Kidney (tissue), 14 donors: ENCODE measurements around the gene MSANTD1. TPM values are rescaled to one million over a fixed set of nuclear protein-coding genes. Genes with fewer than 3 reads are reported as not detected.

Source experiments
- DNase-seq, 5 donors: peaks; one replicate each; pipeline ENCODE4 v3.0.0-alpha.2; 2013 to 2020
- FAIRE-seq: peaks from 2 replicates; lab custom pipeline; 2012; peaks lifted over from hg19 to GRCh38; lab: Jason Lieb, UNC
- H3K27ac ChIP-seq, 2 donors: one replicate each; pipeline ENCODE4 v1.7.0; 2013; ENCODE audit warnings: low read depth in 2 of 2, low read length in 2 of 2, inconsistent platforms in 1 of 2
- H3K27me3 ChIP-seq: one replicate; pipeline ENCODE4 v1.7.1; 2013; ENCODE audit warnings: low read length, inconsistent platforms; ENCODE audit not compliant: control insufficient read depth, insufficient read depth
- H3K36me3 ChIP-seq, 3 donors: one replicate each; pipeline versions ENCODE4 v1.7.0 to v1.7.1; 2013; ENCODE audit warnings: low read length in 3 of 3, control low read depth in 1 of 3, inconsistent platforms in 1 of 3; ENCODE audit not compliant: insufficient read depth in 3 of 3, control insufficient read depth in 2 of 3
- H3K4me1 ChIP-seq, 3 donors: one replicate each; pipeline versions ENCODE4 v1.7.0 to v1.7.1; 2013; ENCODE audit warnings: low read length in 3 of 3, inconsistent platforms in 1 of 3, low read depth in 1 of 3; ENCODE audit not compliant: control insufficient read depth in 2 of 3, insufficient read depth in 2 of 3
- H3K4me3 ChIP-seq, 3 donors: one replicate each; pipeline versions ENCODE4 v1.7.0 to v1.8.1; 2013; ENCODE audit warnings: low read length in 3 of 3, control low read depth in 1 of 3, inconsistent platforms in 1 of 3
- H3K9ac ChIP-seq, 3 donors: one replicate each; pipeline versions ENCODE4 v1.7.0 to v1.7.1; 2013; ENCODE audit warnings: low read length in 3 of 3, control low read depth in 1 of 3, inconsistent platforms in 1 of 3
- H3K9me3 ChIP-seq, 3 donors: one replicate each; pipeline versions ENCODE4 v1.7.0 to v1.7.1; 2013; ENCODE audit warnings: low read length in 3 of 3, control low read depth in 1 of 3, inconsistent platforms in 1 of 3; ENCODE audit not compliant: control insufficient read depth in 2 of 3, insufficient read depth in 1 of 3
- CTCF ChIP-seq: IDR thresholded peaks from 3 replicates; pipeline ENCODE4 v1.5.1; 2012; ENCODE audit warnings: mild to moderate bottlenecking, moderate library complexity, borderline replicate concordance; ENCODE audit not compliant: insufficient read depth; ENCODE audit errors: extremely low read depth
- intact Hi-C: fragments of 100-400 bp; cut with DNase I; formaldehyde crosslinking; loops from one replicate; pipeline ENCODE4 v1.11.1; 2022
- polyA plus RNA-seq: library from polyadenylated mRNA; stranded (reverse); fragments of 350-450 nt; fragmentation: Illumina TruSeq; extraction: RNeasy Lipid Tissue Mini Kit (QIAGEN cat#74804); gene quantifications from one replicate; pipeline ENCODE4 v1.2.3, GENCODE V29; 2014; ENCODE audit warnings: low read depth, low replicate concordance; ENCODE audit not compliant: insufficient read depth
- total RNA-seq: library from RNA; stranded (reverse); fragmentation: NEBNext Ultra II Directional; extraction: Animal tissue kit (Norgen Biotek cat#: 25700); gene quantifications from one replicate; pipeline ENCODE4 v1.2.1, GENCODE V29; 2021
- donor health status: control.
- donor health status: control.
- donor health status: control.
- donor health status: control.
- donor health status: control.
- donor health status: DM: yes; HTN: yes; CAD: no.
- donor health status: Normal renal cell carcinoma (clear cell type).

Gene MSANTD1
- total and polyA plus RNA-seq, 2 donors from 2014 or later: 0.91 TPM; not detected in 1

- DNase-seq (peak in 1 of 5 donors; percentile 51), FAIRE-seq (no peak)
- TF ChIP-seq CTCF: no peak
- H3K4me3 ChIP-seq: no peak overlapping the region
- peaks cover 0 to 4% (median 0%) of the 10 kb centered on the region in 3 donors for H3K4me1 ChIP-seq
- intact Hi-C loops: no loop called here
- no peaks in the 10 kb centered on the region for H3K9me3 ChIP-seq
- no peaks in the 10 kb centered on the region for H3K27me3 ChIP-seq
- no peak overlapping the region for H3K9ac ChIP-seq
- no peak overlapping the region for H3K27ac ChIP-seq
- no peaks in the 10 kb centered on the region for H3K36me3 ChIP-seq
These were observed 19.6 kb downstream of the MSANTD1 start for GRCh38 chr4:3268395-3269104.

GRCh38 chr4:3269105-3269927, 20.4 kb downstream of the MSANTD1 start:
- peak in 2 of 5 donors; percentile 46 to 63 for DNase-seq
- H3K4me3 ChIP-seq: no peak overlapping the region
- peaks cover 0 to 4% (median 0%) of the 10 kb centered on the region in 3 donors for H3K4me1 ChIP-seq
- H3K27me3 ChIP-seq: no peaks in the 10 kb centered on the region
- FAIRE-seq: no peak
- intact Hi-C loops: no loop called here
- no peaks in the 10 kb centered on the region for H3K36me3 ChIP-seq
- H3K9ac ChIP-seq: no peak overlapping the region
- peak overlapping the region in 1 of 2 donors; percentile 65 for H3K27ac ChIP-seq
- no peak for TF ChIP-seq CTCF
- H3K9me3 ChIP-seq: no peaks in the 10 kb centered on the region

DNA sequence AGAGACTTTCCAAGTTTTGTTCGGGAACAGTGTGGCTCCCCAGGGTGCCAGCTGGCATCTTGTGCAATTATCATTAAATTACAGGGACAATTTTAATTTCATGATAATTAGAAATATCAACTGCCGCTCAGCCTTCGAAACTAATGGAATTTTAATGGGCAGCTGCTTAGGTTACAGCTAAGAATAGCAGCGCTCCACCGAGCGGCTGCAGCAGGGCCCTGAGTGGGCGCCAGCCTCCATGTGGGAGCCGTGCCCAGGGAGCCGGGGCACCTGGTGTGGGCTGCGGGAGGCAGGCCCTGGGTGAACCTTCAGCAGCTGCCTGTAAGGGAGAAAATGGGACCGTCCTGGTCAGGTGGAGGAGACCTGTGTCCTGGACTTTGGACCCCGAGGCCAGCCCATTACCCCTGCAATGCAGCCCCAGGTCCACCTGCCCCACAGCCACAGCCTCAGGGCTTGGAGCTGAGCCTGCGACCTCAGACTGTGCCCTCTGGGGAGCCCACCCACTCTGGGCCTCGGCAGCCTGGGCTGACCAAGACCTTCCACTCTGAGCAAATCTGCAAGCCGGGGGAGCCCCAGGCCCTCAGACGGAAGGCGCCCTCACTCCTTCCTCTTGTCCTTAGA, 21.1 kb downstream of the MSANTD1 start:
- no peaks in the 10 kb centered on the region for H3K36me3 ChIP-seq
- intact Hi-C loops: no loop called here
- H3K9ac ChIP-seq: no peak overlapping the region
- no peak overlapping the region for H3K4me3 ChIP-seq
- no peak for FAIRE-seq
- no peak for TF ChIP-seq CTCF
- DNase-seq: peak in 4 of 5 donors; percentile 43 to 67 (median 57)
- peak overlapping the region in 1 of 2 donors; percentile 65 for H3K27ac ChIP-seq
- no peaks in the 10 kb centered on the region for H3K27me3 ChIP-seq
- peaks cover 0 to 4% (median 0%) of the 10 kb centered on the region in 3 donors for H3K4me1 ChIP-seq
- H3K9me3 ChIP-seq: no peaks in the 10 kb centered on the region
